Erythroblast (primary cell): ENCODE data around the gene ATP1A4.
"Not testable (repeated sequence)": the region's sequence is repeated elsewhere in the genome, so short reads cannot be mapped to it uniquely, and the experiment has no call there.

Experiments
- GATA1 ChIP-seq: IDR thresholded peaks from 2 replicates; pipeline ENCODE4 v1.6.1; 2011; ENCODE audit warnings: low read depth, mild to moderate bottlenecking, control low read depth, low read length, moderate library complexity
- POLR2A ChIP-seq: IDR thresholded peaks from 2 replicates; pipeline ENCODE4 v1.6.1; 2011; ENCODE audit warnings: mild to moderate bottlenecking, low read length

GRCh38 chr1:160111462-160111861, 39.9 kb upstream of the ATP1A4 start:
- not testable (repeated sequence) for TF ChIP-seq GATA1, POLR2A
